ENCODE measurements around the gene SCD5. TPM values are rescaled to one million over a fixed set of nuclear protein-coding genes. Genes with fewer than 3 reads are reported as not detected.

SCD5 gene
- total RNA-seq, 1 donor from 2014 or later = 61.7 TPM

- H3K4me3 ChIP-seq (ENCODE audit: insufficient read depth, low read depth, low read length) = no peak overlapping the region
- H3K27me3 Mint-ChIP-seq (ENCODE audit: low read depth, unreplicated experiment) = no peaks in the 10 kb centered on the region
- no peak overlapping the region for H3K27ac ChIP-seq (ENCODE audit: low read depth, low read length)
- no peak overlapping the region for H3K9ac ChIP-seq (ENCODE audit: low read length)
- H3K27ac Mint-ChIP-seq (ENCODE audit: unreplicated experiment) = no peak overlapping the region
- H3K27me3 ChIP-seq (ENCODE audit: insufficient read depth, low read length) = no peaks in the 10 kb centered on the region
- no peak overlapping the region for H3K4me2 ChIP-seq (ENCODE audit: low read length)
- TF ChIP-seq EZH2 (IDR thresholded peaks at IDR 0.05; ENCODE audit: insufficient read depth, low read length) (no peak), CTCF (IDR thresholded peaks at IDR 0.05; ENCODE audit: insufficient read depth, low read depth, low read length) (no peak)
- peaks cover 33% of the 10 kb centered on the region for H3K4me1 ChIP-seq (ENCODE audit: insufficient read depth, low read length)
- peaks cover 17% of the 10 kb centered on the region for H3K36me3 Mint-ChIP-seq (ENCODE audit: low read depth, unreplicated experiment)
- no peak overlapping the region for H2AFZ ChIP-seq (ENCODE audit: low read depth, low read length)
- H3K4me3 Mint-ChIP-seq (ENCODE audit: unreplicated experiment) = no peak overlapping the region
- peaks cover 65% of the 10 kb centered on the region for H3K4me1 Mint-ChIP-seq (ENCODE audit: low read depth, unreplicated experiment)
- peaks cover 32% of the 10 kb centered on the region for H4K20me1 ChIP-seq (ENCODE audit: insufficient read depth, low read length)
- peaks cover 62% of the 10 kb centered on the region for H3K79me2 ChIP-seq (ENCODE audit: insufficient read depth, low read length)
- no peaks in the 10 kb centered on the region for H3K36me3 ChIP-seq (ENCODE audit: insufficient read depth, low read length)
- H3K9me3 Mint-ChIP-seq (ENCODE audit: unreplicated experiment) = no peaks in the 10 kb centered on the region
- FAIRE-seq (no peak), DNase-seq (ENCODE audit: low read depth) (peak; percentile 12)
- no peaks in the 10 kb centered on the region for H3K9me3 ChIP-seq (ENCODE audit: insufficient read depth, low read depth, low read length)
Measured at GRCh38 chr4:82789025-82789776, 9.4 kb downstream of the SCD5 start.

GRCh38 chr4:82787342-82787741 is 11.3 kb downstream of the SCD5 start:
- no peaks in the 10 kb centered on the region for H3K27me3 ChIP-seq (ENCODE audit: insufficient read depth, low read length)

More at GRCh38 chr4:82787342-82787741, 11.3 kb downstream of the SCD5 start:
- no peaks in the 10 kb centered on the region for H3K9me3 Mint-ChIP-seq (ENCODE audit: unreplicated experiment)
- H3K27ac Mint-ChIP-seq (ENCODE audit: unreplicated experiment) = no peak overlapping the region
- peaks cover 34% of the 10 kb centered on the region for H3K4me1 ChIP-seq (ENCODE audit: insufficient read depth, low read length)
- H3K79me2 ChIP-seq (ENCODE audit: insufficient read depth, low read length) = peaks cover 62% of the 10 kb centered on the region
- H3K9ac ChIP-seq (ENCODE audit: low read length) = no peak overlapping the region
- FAIRE-seq (no peak), DNase-seq (ENCODE audit: low read depth) (peak; percentile 56)
- H3K9me3 ChIP-seq (ENCODE audit: insufficient read depth, low read depth, low read length) = no peaks in the 10 kb centered on the region
- peaks cover 10% of the 10 kb centered on the region for H3K36me3 Mint-ChIP-seq (ENCODE audit: low read depth, unreplicated experiment)
- no peak overlapping the region for H3K4me3 ChIP-seq (ENCODE audit: insufficient read depth, low read depth, low read length)
- no peak overlapping the region for H3K4me3 Mint-ChIP-seq (ENCODE audit: unreplicated experiment)
- no peak overlapping the region for H3K4me2 ChIP-seq (ENCODE audit: low read length)
- H2AFZ ChIP-seq (ENCODE audit: low read depth, low read length) = no peak overlapping the region
- peaks cover 69% of the 10 kb centered on the region for H3K4me1 Mint-ChIP-seq (ENCODE audit: low read depth, unreplicated experiment)
- no peaks in the 10 kb centered on the region for H3K36me3 ChIP-seq (ENCODE audit: insufficient read depth, low read length)
- no peak overlapping the region for H3K27ac ChIP-seq (ENCODE audit: low read depth, low read length)
- H3K27me3 Mint-ChIP-seq (ENCODE audit: low read depth, unreplicated experiment) = no peaks in the 10 kb centered on the region
- H4K20me1 ChIP-seq (ENCODE audit: insufficient read depth, low read length) = peaks cover 21% of the 10 kb centered on the region
- no peak for TF ChIP-seq CTCF (IDR thresholded peaks at IDR 0.05; ENCODE audit: insufficient read depth, low read depth, low read length)
- no peak for TF ChIP-seq EZH2 (IDR thresholded peaks at IDR 0.05; ENCODE audit: insufficient read depth, low read length)

Data from astrocyte (in vitro differentiated cells and primary cell).